K562 (cell line): ENCODE results near the gene SORBS2. TPM values are rescaled to one million over a fixed set of nuclear protein-coding genes. Genes with fewer than 3 reads are reported as not detected.

Experiments
- ATAC-seq: fragments of 200-7000 bp; cut with Tn5 transposase; 3 replicates; pipeline ENCODE4 v1.9.1; 2020; ENCODE audit warnings: moderate library complexity
- BruUV-seq: library from RNA; stranded (reverse); fragments of 400-500 nt; replicated peaks from 2 replicates; lab custom pipeline; 2021; lab: Mats Ljungman, UMichigan
- CTCF ChIA-PET: fragments of 300-600 bp; formaldehyde crosslinking; extraction: SDS; loops from one replicate; lab custom pipeline; 2021; ENCODE audit warnings: low intra/inter-chr PET ratio; lab: Yijun Ruan, JAX
- POLR2A ChIA-PET: fragments of 300-600, 350-650 bp; sonication (Branson Sonifier 250); formaldehyde crosslinking; extraction: SDS; loops from one replicate; lab custom pipeline; 2021; ENCODE audit warnings: antibody characterized with exemption, inconsistent platforms; lab: Yijun Ruan, JAX
- DNase-seq, 4 experiments: peaks; one replicate each; pipeline versions ENCODE4 v3.0.0 to v3.0.0-alpha.2; 2011 to 2018; ENCODE audit warnings: low spot score in 3 of 4, mixed read lengths in 3 of 4; ENCODE audit errors: extremely low read depth in 1 of 4
- FAIRE-seq: peaks from 2 replicates; lab custom pipeline; 2011; peaks lifted over from hg19 to GRCh38; lab: Jason Lieb, UNC
- H2AFZ ChIP-seq: 2 replicates; pipeline ENCODE4 v1.6.0; 2011; ENCODE audit warnings: low read depth, low read length, control low read depth, inconsistent platforms
- H3K27ac ChIP-seq: fragments of 200-600 bp; 3 replicates; pipeline ENCODE4 v1.8.0; 2011; ENCODE audit warnings: low read depth, mild to moderate bottlenecking, control low read depth, inconsistent platforms, low read length, moderate library complexity, mixed read lengths; ENCODE audit errors: extremely low read depth
- H3K27me3 ChIP-seq, 2 experiments: fragments of 300-600 bp in 1 of 2; 2 replicates in 1 of 2; 3 replicates in 1 of 2; pipeline versions ENCODE4 v1.6.0 to v1.8.0; 2011; ENCODE audit warnings: inconsistent platforms in 2 of 2, low read length in 2 of 2, mild to moderate bottlenecking in 1 of 2, mixed read lengths in 1 of 2, moderate library complexity in 1 of 2; ENCODE audit not compliant: control insufficient read depth in 2 of 2, insufficient read depth in 2 of 2
- H3K36me3 ChIP-seq: fragments of 300-600 bp; 3 replicates; pipeline ENCODE4 v1.8.0; 2011; ENCODE audit warnings: mild to moderate bottlenecking, low read length, inconsistent platforms; ENCODE audit not compliant: control insufficient read depth, insufficient read depth
- H3K4me1 ChIP-seq, 2 experiments: fragments of 200-600 bp in 1 of 2; replicated peaks in 1 of 2; 2 replicates in 1 of 2; 3 replicates in 1 of 2; pipeline versions ENCODE4 v1.5.1 to v1.8.0; 2011; ENCODE audit warnings: inconsistent platforms in 2 of 2, low read length in 2 of 2, mild to moderate bottlenecking in 1 of 2, mixed read lengths in 1 of 2, moderate library complexity in 1 of 2; ENCODE audit not compliant: control insufficient read depth in 2 of 2, insufficient read depth in 2 of 2
- H3K4me2 ChIP-seq: 2 replicates; pipeline ENCODE4 v1.6.1; 2011; ENCODE audit warnings: low read length, control low read depth, inconsistent platforms, mixed read lengths; ENCODE audit not compliant: insufficient read depth
- H3K4me3 ChIP-seq: fragments of 200-600 bp; sonication (generic), shearing (Covaris generic); 2 replicates; pipeline ENCODE4 v1.5.1; 2016; ENCODE audit warnings: control low read depth, inconsistent platforms
- H3K79me2 ChIP-seq: fragments of 200-600 bp; 3 replicates; pipeline ENCODE4 v1.8.0; 2011; ENCODE audit warnings: low read length, inconsistent platforms; ENCODE audit not compliant: control insufficient read depth, insufficient read depth
- H3K9ac ChIP-seq, 2 experiments: 2 replicates each; pipeline versions ENCODE4 v1.6.0 to v1.6.1; 2011; ENCODE audit warnings: low read depth in 2 of 2, low read length in 2 of 2, control low read depth in 1 of 2, inconsistent platforms in 1 of 2, mild to moderate bottlenecking in 1 of 2, mixed read lengths in 1 of 2; ENCODE audit not compliant: insufficient read depth in 1 of 2
- H3K9me1 ChIP-seq: one replicate; pipeline ENCODE4 v1.6.0; 2011; ENCODE audit warnings: inconsistent platforms, mild to moderate bottlenecking, low read length, moderate library complexity; ENCODE audit not compliant: control insufficient read depth, insufficient read depth
- H3K9me3 ChIP-seq: replicated peaks from 2 replicates; pipeline ENCODE4 v1.5.1; 2011; ENCODE audit warnings: low read depth, low read length, inconsistent platforms; ENCODE audit not compliant: control insufficient read depth, insufficient read depth
- H4K20me1 ChIP-seq: replicated peaks from 2 replicates; pipeline ENCODE4 v1.6.1; 2011; ENCODE audit warnings: low read length, inconsistent platforms, mixed read lengths; ENCODE audit not compliant: control insufficient read depth, insufficient read depth
- CCNT2 ChIP-seq: IDR thresholded peaks from 2 replicates; pipeline ENCODE4 v1.6.1; 2011; ENCODE audit warnings: borderline replicate concordance, low read depth, mild to moderate bottlenecking, moderate library complexity, mixed read lengths, low read length; ENCODE audit not compliant: insufficient read length; ENCODE audit errors: extremely low read depth
- GMEB1 ChIP-seq: fragments of 250-450 bp; sonication (Bioruptor Pico); IDR thresholded peaks from 2 replicates; pipeline ENCODE4 v1.4.0; 2020; ENCODE audit warnings: mild to moderate bottlenecking
- L3MBTL2 ChIP-seq: fragments of 450-650 bp; IDR thresholded peaks from 2 replicates; pipeline ENCODE4 v1.6.1; 2016; ENCODE audit warnings: mild to moderate bottlenecking, moderate library complexity
- MTA2 ChIP-seq: fragments of 450-650 bp; IDR thresholded peaks from 2 replicates; pipeline ENCODE4 v1.6.1; 2016; ENCODE audit warnings: low read depth
- POLR3G ChIP-seq: IDR thresholded peaks from 2 replicates; pipeline ENCODE4 v1.6.1; 2011; ENCODE audit not compliant: insufficient read length, insufficient replicate concordance; ENCODE audit errors: extremely low read depth
- RBM34 ChIP-seq: fragments of 200-400 bp; formaldehyde crosslinking; IDR thresholded peaks from 2 replicates; pipeline ENCODE4 v1.6.1; 2018; ENCODE audit warnings: low read length, borderline replicate concordance; ENCODE audit not compliant: insufficient read depth
- SMC3 ChIP-seq: conservative IDR thresholded peaks from 2 replicates; pipeline ENCODE4 v1.6.1; 2011; ENCODE audit warnings: low read depth, low read length, improper control_type of control experiment; ENCODE audit not compliant: insufficient read depth
- SP1 ChIP-seq: sonication (generic); formaldehyde crosslinking; IDR thresholded peaks from 2 replicates; pipeline ENCODE4 v1.8.1; 2022; ENCODE audit warnings: mild to moderate bottlenecking, missing genetic modification reagents
- TGIF2 ChIP-seq: sonication (generic); formaldehyde crosslinking; IDR thresholded peaks from 2 replicates; pipeline ENCODE4 v1.8.1; 2022; ENCODE audit warnings: mild to moderate bottlenecking, missing genetic modification reagents, moderate library complexity
- ZFP36 ChIP-seq: fragments of 150-350 bp; IDR thresholded peaks from 2 replicates; pipeline ENCODE4 v1.6.1; 2018; ENCODE audit warnings: low read length, low read depth; ENCODE audit not compliant: partially characterized antibody
- ZNF584 ChIP-seq: fragments of 200-800 bp; sonication (Bioruptor generic); IDR thresholded peaks from 2 replicates; pipeline ENCODE4 v1.6.1; 2016; ENCODE audit warnings: low read depth, mild to moderate bottlenecking, missing genetic modification characterization, missing compliant biosample characterization
- ZNF830 ChIP-seq: fragments of 250-450 bp; sonication (Bioruptor Pico); IDR thresholded peaks from 2 replicates; pipeline ENCODE4 v1.5.0; 2021; ENCODE audit warnings: mild to moderate bottlenecking
- WGBS: fragments of 100-300 bp; shearing (Covaris generic); methylation state at CpG from one replicate; pipeline ENCODE4 v1.1.6; 2016; ENCODE audit warnings: low coverage, mixed read lengths; ENCODE audit not compliant: insufficient coverage; ENCODE audit errors: missing lambda C conversion rate; 5-methylcytosine and 5-hydroxymethylcytosine counted together
- in situ Hi-C: fragments of 300-500 bp; cut with MboI; formaldehyde crosslinking; loops from 4 replicates; pipeline ENCODE4 v1.15.0; 2018; ENCODE audit warnings: inconsistent platforms, mixed read lengths
- intact Hi-C: fragments of 100-400 bp; cut with micrococcal nuclease; formaldehyde crosslinking; loops from 2 replicates; pipeline ENCODE4 v1.14.2; 2022
- polyA plus RNA-seq, 8 experiments: library from polyadenylated mRNA; depleted of rRNA in 4 of 8; stranded (reverse) in 5 of 8; unstranded in 3 of 8; fragments of >200 nt; fragmentation: Nextera tagmentation in 2 of 8; fragmentation: Illumina TruSeq in 1 of 8; extraction: Ambion mirVana in 2 of 8; extraction: Trizol in 1 of 8; gene quantifications; 2 replicates each; pipeline versions ENCODE4 v1.2.1 to v1.2.3, GENCODE V29; 2011 to 2014; ENCODE audit warnings: inconsistent platforms in 1 of 8, missing spikeins in 1 of 8
- total RNA-seq, 7 experiments: library from RNA; depleted of rRNA in 6 of 7; stranded (reverse); fragments of >200 nt in 6 of 7; fragmentation: Illumina TruSeq in 2 of 7; extraction: Trizol in 2 of 7; gene quantifications; 2 replicates each; pipeline versions ENCODE4 v1.2.1 to v1.2.3, GENCODE V29; 2011 to 2021; ENCODE audit warnings: low replicate concordance in 1 of 7

Gene SORBS2
- total and polyA plus RNA-seq, 9 of the 15 experiments (the other 6 are each of a cell fraction or from before 2014, with no cell fraction given) = 0.29 TPM; not detected in 8

GRCh38 chr4:185728893-185729292 lies 83.1 kb downstream of the SORBS2 start:
- Histone ChIP-seq H3K36me3 (no peaks in the 10 kb centered on the region), H3K9me3 (no peaks in the 10 kb centered on the region), H3K9ac (no peak overlapping the region), H2AFZ (no peak overlapping the region), H3K9me1 (no peaks in the 10 kb centered on the region), H3K27ac (no peak overlapping the region), H3K4me1 (no peaks in the 10 kb centered on the region; a peak in 1 of 5 replicates), H3K4me3 (no peak overlapping the region), H4K20me1 (no peaks in the 10 kb centered on the region), H3K4me2 (no peak overlapping the region), H3K79me2 (no peaks in the 10 kb centered on the region), H3K27me3 (peaks cover 0 to 11% of the 10 kb centered on the region in 2 experiments; a peak in 1 of 5 replicates)
- CTCF ChIA-PET = no interaction called here
- no peak for ATAC-seq
- DNase-seq = no peak
- in situ Hi-C loops (no loop called here), intact Hi-C loops (no loop called here)
- no peak for FAIRE-seq
- TF ChIP-seq SMC3 (no peak), ZFP36 (no peak), ZNF830 (CRISPR knock-in tag) (no peak), GMEB1 (no peak), RBM34 (no peak), POLR3G (no peak), SP1 (CRISPR knock-in tag) (no peak), TGIF2 (no peak), MTA2 (no peak), ZNF584 (CRISPR knock-in tag) (no peak), CCNT2 (no peak), L3MBTL2 (no peak)
- POLR2A ChIA-PET = no interaction called here
- no TSS peak for BruUV-seq
- WGBS = 0% methylated on average over 2 of the region's 2 CpGs
